Endothelial cell of umbilical vein (primary cell): ENCODE data around the gene SDHAF2. TPM values are rescaled to one million over a fixed set of nuclear protein-coding genes. Genes with fewer than 3 reads are reported as not detected.

ENCODE experiments used
- BruUV-seq: library from RNA; stranded (reverse); fragments of 400-500 nt; replicated peaks from 2 replicates; lab custom pipeline; 2021; lab: Mats Ljungman, UMichigan
- CTCF ChIA-PET: fragments of 300-600, 350-600 bp; sonication (Branson Sonifier 250); formaldehyde crosslinking; loops from one replicate; lab custom pipeline; 2021; ENCODE audit warnings: antibody characterized with exemption, inconsistent platforms; lab: Charles Lee
- POLR2A ChIA-PET: fragments of 300-600, 350-600 bp; sonication (Branson Sonifier 250); formaldehyde crosslinking; loops from one replicate; lab custom pipeline; 2021; ENCODE audit warnings: antibody characterized with exemption, inconsistent platforms; lab: Charles Lee
- DNase-seq: peaks from one replicate; pipeline ENCODE4 v3.0.0-alpha.2; 2011; ENCODE audit warnings: low read depth, low spot score
- FAIRE-seq: peaks from 2 replicates; lab custom pipeline; 2011; peaks lifted over from hg19 to GRCh38; lab: Jason Lieb, UNC
- H2AFZ ChIP-seq: 2 replicates; pipeline ENCODE4 v1.6.0; 2012; ENCODE audit warnings: low read depth, low read length, control low read depth, inconsistent platforms
- H3K27ac ChIP-seq: 2 replicates; pipeline ENCODE4 v1.5.1; 2011; ENCODE audit warnings: low read depth, mild to moderate bottlenecking, control low read depth, low read length, moderate library complexity; ENCODE audit not compliant: insufficient read depth
- H3K27me3 ChIP-seq, 2 experiments: 2 replicates each; pipeline versions ENCODE4 v1.6.0 to v1.6.1; 2011; ENCODE audit warnings: low read length in 2 of 2, mixed read lengths in 1 of 2; ENCODE audit not compliant: control insufficient read depth in 2 of 2, insufficient read depth in 2 of 2
- H3K36me3 ChIP-seq, 2 experiments: 2 replicates in 1 of 2; 3 replicates in 1 of 2; pipeline ENCODE4 v1.5.1; 2011; ENCODE audit warnings: low read length in 2 of 2, mild to moderate bottlenecking in 1 of 2, moderate library complexity in 1 of 2; ENCODE audit not compliant: control insufficient read depth in 2 of 2, insufficient read depth in 2 of 2; ENCODE audit errors: extremely low read depth in 1 of 2
- H3K4me1 ChIP-seq: 3 replicates; pipeline ENCODE4 v1.5.1; 2011; ENCODE audit warnings: mild to moderate bottlenecking, low read length; ENCODE audit not compliant: control insufficient read depth, insufficient read depth; ENCODE audit errors: extremely low read depth
- H3K4me2 ChIP-seq: 2 replicates; pipeline ENCODE4 v1.6.1; 2011; ENCODE audit warnings: low read length, control low read depth, mixed read lengths; ENCODE audit not compliant: insufficient read depth
- H3K4me3 ChIP-seq, 3 experiments: fragments of 200-600 bp in 1 of 3; sonication (generic), shearing (Covaris generic) in 1 of 3; replicated peaks in 1 of 3; 2 replicates each; pipeline ENCODE4 v1.5.1; 2011 to 2016; ENCODE audit warnings: control low read depth in 3 of 3, low read length in 3 of 3, mild to moderate bottlenecking in 2 of 3, inconsistent platforms in 1 of 3, low read depth in 1 of 3, moderate library complexity in 1 of 3; ENCODE audit not compliant: insufficient read depth in 1 of 3
- H3K79me2 ChIP-seq: 2 replicates; pipeline ENCODE4 v1.6.0; 2012; ENCODE audit warnings: low read length, inconsistent platforms; ENCODE audit not compliant: control insufficient read depth, insufficient read depth
- H3K9ac ChIP-seq: replicated peaks from 2 replicates; pipeline ENCODE3; 2011; ENCODE audit warnings: low read length, control low read depth; ENCODE audit not compliant: insufficient read depth; ENCODE audit errors: extremely low read depth
- H3K9me1 ChIP-seq: replicated peaks from 3 replicates; pipeline ENCODE4 v1.6.0; 2011; ENCODE audit warnings: mild to moderate bottlenecking, low read length; ENCODE audit not compliant: control insufficient read depth, insufficient read depth; ENCODE audit errors: extremely low read depth
- H3K9me3 ChIP-seq: replicated peaks from 2 replicates; pipeline ENCODE4 v1.5.1; 2012; ENCODE audit warnings: low read length, inconsistent platforms; ENCODE audit not compliant: control insufficient read depth, insufficient read depth
- H4K20me1 ChIP-seq: replicated peaks from 2 replicates; pipeline ENCODE3; 2011; ENCODE audit warnings: mild to moderate bottlenecking, low read length; ENCODE audit not compliant: control insufficient read depth, insufficient read depth; ENCODE audit errors: extremely low read depth
- CTCF ChIP-seq, 2 donors: IDR thresholded peaks; 1 replicate in 1 of 2; 2 replicates in 1 of 2; pipeline ENCODE4 v1.5.1; 2011; ENCODE audit warnings: low read length in 2 of 2, mild to moderate bottlenecking in 2 of 2, moderate library complexity in 2 of 2, control low read depth in 1 of 2, inconsistent platforms in 1 of 2, low read depth in 1 of 2; ENCODE audit not compliant: insufficient read depth in 1 of 2; ENCODE audit errors: extremely low read depth in 1 of 2
- EZH2 ChIP-seq: IDR thresholded peaks from 2 replicates; pipeline ENCODE4 v1.6.1; 2012; ENCODE audit warnings: borderline replicate concordance, low read depth, mild to moderate bottlenecking, moderate library complexity, low read length, inconsistent platforms; ENCODE audit not compliant: severe bottlenecking
- FOS ChIP-seq: IDR thresholded peaks from 2 replicates; pipeline ENCODE4 v1.6.1; 2011; ENCODE audit warnings: mild to moderate bottlenecking, low read length, moderate library complexity, borderline replicate concordance; ENCODE audit not compliant: insufficient read depth
- GATA2 ChIP-seq: IDR thresholded peaks from 2 replicates; pipeline ENCODE4 v1.7.0; 2011; ENCODE audit warnings: low read depth, mild to moderate bottlenecking, moderate library complexity, mixed read lengths, low read length; ENCODE audit not compliant: insufficient read length, insufficient read depth
- JUN ChIP-seq: IDR thresholded peaks from 2 replicates; pipeline ENCODE4 v1.6.1; 2011; ENCODE audit warnings: borderline replicate concordance, low read depth; ENCODE audit not compliant: insufficient read length, insufficient read depth
- MAX ChIP-seq: IDR thresholded peaks from 2 replicates; pipeline ENCODE4 v1.6.1; 2011; ENCODE audit not compliant: insufficient read depth, insufficient read length
- MYC ChIP-seq: IDR thresholded peaks from one replicate; pipeline ENCODE4 v1.6.1; 2011; ENCODE audit warnings: mild to moderate bottlenecking, low read depth, low read length
- POLR2A ChIP-seq: IDR thresholded peaks from 2 replicates; pipeline ENCODE4 v1.6.1; 2012; ENCODE audit warnings: low read depth, mild to moderate bottlenecking, control low read depth, low read length
- POLR2AphosphoS5 ChIP-seq: IDR thresholded peaks from 2 replicates; pipeline ENCODE4 v1.6.1; 2012; ENCODE audit warnings: low read depth, mild to moderate bottlenecking, control low read depth, low read length, moderate library complexity; ENCODE audit not compliant: insufficient read depth
- dilution Hi-C: fragments of 300-500 bp; cut with MboI; formaldehyde crosslinking; loops from one replicate; pipeline ENCODE4 v1.15.0; 2019; ENCODE audit warnings: low sequenced_read_pairs; ENCODE audit not compliant: extremely low pct_ligation_motif_present
- intact Hi-C: fragments of 100-400 bp; cut with micrococcal nuclease; formaldehyde crosslinking; loops from one replicate; pipeline ENCODE4 v1.10.0; 2022
- polyA plus RNA-seq, 4 experiments: library from polyadenylated mRNA; depleted of rRNA in 3 of 4; stranded (reverse) in 3 of 4; unstranded in 1 of 4; fragments of >200 nt; gene quantifications; 2 replicates each; pipeline versions ENCODE4 v1.2.1 to v1.2.3, GENCODE V29; 2011 to 2012; ENCODE audit warnings: missing spikeins in 1 of 4
- total RNA-seq: library from RNA; stranded (reverse); gene quantifications from 2 replicates; pipeline ENCODE4 v1.2.3, GENCODE V29; 2021

Gene SDHAF2
- total and polyA plus RNA-seq, 2 donors (not counting 3 experiments of a cell fraction or from before 2014, with no cell fraction given), result 44.5 to 128 TPM

DNA sequence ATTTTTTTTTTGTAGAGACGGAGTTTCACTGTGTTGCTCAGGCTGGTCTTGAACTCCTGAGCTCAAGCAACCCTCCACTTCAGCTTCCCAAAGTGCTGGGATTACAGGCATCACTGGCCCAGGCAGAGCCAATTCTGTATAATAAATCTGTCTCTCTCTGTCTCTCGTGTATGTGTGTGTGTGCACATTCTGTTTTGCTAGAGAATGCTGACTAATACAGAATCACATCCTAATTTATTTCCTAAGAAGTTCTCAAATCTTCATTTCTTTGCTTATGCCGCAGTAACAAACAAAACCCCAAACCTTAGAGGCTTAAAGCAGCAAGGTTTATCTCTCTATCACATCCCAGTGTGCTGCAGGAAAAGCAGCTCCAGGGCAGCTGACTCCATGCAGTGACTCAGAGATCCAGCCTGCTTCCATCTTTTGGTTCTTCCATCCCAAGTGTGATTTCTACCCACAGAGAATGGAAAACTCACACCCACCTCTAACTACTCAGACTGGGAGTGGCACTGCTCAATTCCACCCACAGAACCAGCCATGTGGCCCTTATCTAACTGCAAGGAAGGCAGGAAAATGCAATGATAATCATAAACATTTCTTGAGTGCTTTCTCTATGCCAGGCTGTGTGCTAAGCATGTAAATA, 43.6 kb downstream of the SDHAF2 start:
- no peaks in the 10 kb centered on the region for H3K9me1 ChIP-seq
- H3K9me3 ChIP-seq, result no peaks in the 10 kb centered on the region
- no peak overlapping the region for H3K27ac ChIP-seq
- CTCF ChIA-PET, result interaction anchor here (0.7 to 11.5 kb wide), 5 partner anchors 9 to 64 kb away, joined by 3 to 221 read pairs (median 13); no protein-coding TSS in a partner anchor
- H3K4me3 ChIP-seq, result no peak overlapping the region
- intact Hi-C loops, result no loop called here
- H4K20me1 ChIP-seq, result no peaks in the 10 kb centered on the region
- H3K27me3 ChIP-seq, result no peaks in the 10 kb centered on the region
- H3K36me3 ChIP-seq, result peaks cover 0 to 6% of the 10 kb centered on the region in 2 experiments
- FAIRE-seq, result no peak
- POLR2A ChIA-PET, result no interaction called here
- no peak overlapping the region for H3K9ac ChIP-seq
- H2AFZ ChIP-seq, result no peak overlapping the region
- no peaks in the 10 kb centered on the region for H3K79me2 ChIP-seq
- no peaks in the 10 kb centered on the region for H3K4me1 ChIP-seq
- dilution Hi-C loops, result no loop called here
- H3K4me2 ChIP-seq, result no peak overlapping the region
- TF ChIP-seq EZH2 (no peak), MYC (no peak), POLR2AphosphoS5 (no peak), JUN (no peak), FOS (no peak), GATA2 (no peak), POLR2A (no peak), MAX (no peak), CTCF (IDR thresholded peaks at IDR 0.05; ENCODE audit: extremely low read depth in 1 of 2, insufficient read depth in 1 of 2, low read depth in 1 of 2, low read length in 2 of 2) (no peak)
- no TSS peak for BruUV-seq
- no peak for DNase-seq
